Lung (tissue), 12 donors: ENCODE data around the gene IRX4. TPM values are rescaled to one million over a fixed set of nuclear protein-coding genes. Genes with fewer than 3 reads are reported as not detected.

ENCODE experiments used
- ATAC-seq: fragments of 200-7000 bp; cut with Tn5 transposase; one replicate; pipeline ENCODE4 v1.9.1; 2020; ENCODE audit warnings: moderate number of reproducible peaks; ENCODE audit not compliant: insufficient read depth, low FRiP score
- DNase-seq, 3 donors: peaks; one replicate each; pipeline ENCODE4 v3.0.0-alpha.2; 2013 to 2017
- H3K27ac ChIP-seq, 2 donors: one replicate each; pipeline ENCODE4 v1.5.1; 2013; ENCODE audit warnings: mild to moderate bottlenecking in 2 of 2, moderate library complexity in 2 of 2, control low read depth in 1 of 2, inconsistent platforms in 1 of 2, low read depth in 1 of 2, low read length in 1 of 2
- H3K27me3 ChIP-seq, 3 donors: one replicate each; pipeline ENCODE4 v1.5.1; 2013; ENCODE audit warnings: low read length in 2 of 3; ENCODE audit not compliant: control insufficient read depth in 3 of 3, insufficient read depth in 3 of 3
- H3K36me3 ChIP-seq, 4 donors: one replicate each; pipeline ENCODE4 v1.5.1; 2013; ENCODE audit warnings: low read length in 4 of 4, mild to moderate bottlenecking in 1 of 4, moderate library complexity in 1 of 4; ENCODE audit not compliant: control insufficient read depth in 4 of 4, insufficient read depth in 4 of 4
- H3K4me1 ChIP-seq, 5 donors: one replicate each; pipeline ENCODE4 v1.5.1; 2013; ENCODE audit warnings: low read length in 5 of 5, mild to moderate bottlenecking in 2 of 5, moderate library complexity in 1 of 5; ENCODE audit not compliant: control insufficient read depth in 5 of 5, insufficient read depth in 5 of 5
- H3K4me3 ChIP-seq: one replicate; pipeline ENCODE4 v1.5.1; 2013; ENCODE audit warnings: mild to moderate bottlenecking, control low read depth, moderate library complexity
- H3K9ac ChIP-seq, 2 donors: one replicate each; pipeline ENCODE4 v1.5.1; 2013; ENCODE audit warnings: low read length in 2 of 2, control low read depth in 1 of 2; ENCODE audit not compliant: insufficient read depth in 1 of 2
- H3K9me3 ChIP-seq, 4 donors: one replicate each; pipeline ENCODE4 v1.5.1; 2013; ENCODE audit warnings: low read length in 3 of 4, mild to moderate bottlenecking in 1 of 4, moderate library complexity in 1 of 4; ENCODE audit not compliant: control insufficient read depth in 4 of 4, insufficient read depth in 3 of 4
- CTCF ChIP-seq: IDR thresholded peaks from 2 replicates; pipeline ENCODE4 v1.5.1; 2012; ENCODE audit warnings: mild to moderate bottlenecking; ENCODE audit errors: control extremely low read depth, extremely low read depth
- WGBS, 2 donors: extraction: QIAGEN DNeasy Blood & Tissue Kit; methylation state at CpG; one replicate each; pipeline ENCODE4 v1.1.7; 2013; 5-methylcytosine and 5-hydroxymethylcytosine counted together
- polyA plus RNA-seq, 2 donors: library from polyadenylated mRNA; stranded (reverse); fragments of 200-250 nt; gene quantifications; one replicate each; pipeline ENCODE4 v1.2.1, GENCODE V29; 2013
- total RNA-seq, 2 donors: library from RNA; depleted of rRNA in 1 of 2; stranded (reverse); fragments of >200 nt in 1 of 2; gene quantifications; one replicate each; pipeline ENCODE4 v1.2.1, GENCODE V29; 2014 to 2021
- donor health status: control.
- donor health status: control.
- donor health status: Bipolar disorder and iron deficiency.
- donor health status: healthy.
- donor health status: DM: yes; HTN: yes; CAD: no.

The IRX4 gene
- total and polyA plus RNA-seq, 4 donors, result 0.02 TPM; not detected in 3

- no peak overlapping the region for H3K9ac ChIP-seq
- no peak overlapping the region for H3K27ac ChIP-seq
- DNase-seq (no peak), ATAC-seq (no peak)
- peaks cover 8 to 80% (median 49%) of the 10 kb centered on the region in 3 donors for H3K27me3 ChIP-seq
- H3K4me1 ChIP-seq, result peaks cover 0 to 7% (median 0%) of the 10 kb centered on the region in 5 donors
- no peaks in the 10 kb centered on the region for H3K36me3 ChIP-seq
- peaks cover 0 to 3% (median 0%) of the 10 kb centered on the region in 4 donors for H3K9me3 ChIP-seq
- WGBS, 2 donors, result 69 to 76% methylated on average over 8 of the region's 8 CpGs
- no peak overlapping the region for H3K4me3 ChIP-seq
- no peak for TF ChIP-seq CTCF
These were observed 29.2 kb downstream of the IRX4 start for GRCh38 chr5:1853531-1853930.

GRCh38 chr5:1852324-1852947 lies 30.3 kb downstream of the IRX4 start:
- H3K4me1 ChIP-seq, result peaks cover 0 to 7% (median 0%) of the 10 kb centered on the region in 5 donors
- ATAC-seq, result no peak
- DNase-seq, result no peak
- no peak overlapping the region for H3K27ac ChIP-seq
- H3K4me3 ChIP-seq, result no peak overlapping the region
- peaks cover 12 to 90% (median 49%) of the 10 kb centered on the region in 3 donors for H3K27me3 ChIP-seq
- no peak overlapping the region for H3K9ac ChIP-seq
- H3K36me3 ChIP-seq, result no peaks in the 10 kb centered on the region
- WGBS, 2 donors, result 58 to 59% methylated on average over 18 to 23 of the region's 23 CpGs
- TF ChIP-seq CTCF, result no peak
- H3K9me3 ChIP-seq, result peaks cover 0 to 3% (median 0%) of the 10 kb centered on the region in 4 donors

DNA sequence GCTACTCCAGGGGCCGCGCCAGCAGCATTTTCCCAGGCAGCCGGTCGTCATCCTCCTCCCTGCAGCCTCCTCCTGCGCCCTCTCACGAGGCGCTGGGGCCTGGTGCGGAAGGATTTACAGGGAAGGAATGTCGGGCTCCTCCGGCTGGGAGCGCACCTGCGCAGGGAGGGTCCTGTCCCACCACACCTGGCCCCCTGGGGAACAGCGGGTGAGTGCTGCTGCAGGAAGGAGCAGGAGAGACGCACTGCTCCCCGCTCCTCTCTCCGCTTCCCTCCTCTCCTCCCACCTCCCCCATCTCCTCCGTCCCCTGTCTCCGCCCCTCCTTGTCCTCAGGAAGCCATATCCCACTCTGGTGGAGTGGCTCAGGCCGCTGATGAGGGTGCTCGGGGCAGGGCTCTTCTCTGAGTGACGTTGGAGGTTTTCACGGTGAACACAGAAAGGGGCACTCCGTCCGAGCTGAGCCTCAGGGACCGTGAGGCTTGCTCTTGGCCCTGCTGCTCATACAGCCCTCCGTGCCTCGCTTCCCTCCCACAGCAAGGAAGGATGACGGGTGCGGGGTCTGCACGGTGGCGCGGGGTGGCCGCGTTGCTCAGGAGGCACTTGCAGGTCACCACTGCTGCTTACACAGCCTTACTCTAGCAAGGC lies 31.3 kb downstream of the IRX4 start:
- H3K4me3 ChIP-seq, result no peak overlapping the region
- ATAC-seq (no peak), DNase-seq (peak in 1 of 3 donors; percentile 12)
- peaks cover 0 to 7% (median 0%) of the 10 kb centered on the region in 5 donors for H3K4me1 ChIP-seq
- peaks cover 0 to 3% (median 0%) of the 10 kb centered on the region in 4 donors for H3K9me3 ChIP-seq
- no peaks in the 10 kb centered on the region for H3K36me3 ChIP-seq
- H3K9ac ChIP-seq, result no peak overlapping the region
- 3 to 4% methylated on average over 34 of the region's 34 CpGs for WGBS, 2 donors
- H3K27ac ChIP-seq, result no peak overlapping the region
- no peak for TF ChIP-seq CTCF
- peaks cover 12 to 95% (median 53%) of the 10 kb centered on the region in 3 donors for H3K27me3 ChIP-seq
